Fibroblast of villous mesenchyme (primary cell): ENCODE results near the gene GYPE. TPM values are rescaled to one million over a fixed set of nuclear protein-coding genes. Genes with fewer than 3 reads are reported as not detected.
"Not testable (repeated sequence)": the region's sequence is repeated elsewhere in the genome, so short reads cannot be mapped to it uniquely, and the experiment has no call there.

Experiments
- DNase-seq: peaks from one replicate; pipeline ENCODE4 v3.0.0-alpha.2; 2010; ENCODE audit warnings: low read depth
- H3K4me3 ChIP-seq: 2 replicates; pipeline ENCODE4 v1.5.1; 2011; ENCODE audit warnings: low read depth, mild to moderate bottlenecking, low read length
- total RNA-seq: library from RNA; depleted of rRNA; stranded (reverse); fragments of >200 nt; gene quantifications from 2 replicates; pipeline ENCODE4 v1.2.3, GENCODE V29; 2012
- TF ChIP-seq, protein P1 (sequence below): IDR thresholded peaks from 2 replicates; pipeline ENCODE4 v1.5.1; 2012; ENCODE audit warnings: low read depth, mild to moderate bottlenecking, low read length; ENCODE audit not compliant: insufficient read depth

The GYPE gene
- total RNA-seq = 0.64 and 0.86 TPM in 2 replicates

- H3K4me3 ChIP-seq, DNase-seq: not testable (repeated sequence)
Observed at GRCh38 chr4:143905440-143905839, at the start of gene GYPE. Gene GYPE, minus strand, starts transcription at chr4:143905559. Its CDS starts 52 bp downstream, at chr4:143905507.

DNA sequence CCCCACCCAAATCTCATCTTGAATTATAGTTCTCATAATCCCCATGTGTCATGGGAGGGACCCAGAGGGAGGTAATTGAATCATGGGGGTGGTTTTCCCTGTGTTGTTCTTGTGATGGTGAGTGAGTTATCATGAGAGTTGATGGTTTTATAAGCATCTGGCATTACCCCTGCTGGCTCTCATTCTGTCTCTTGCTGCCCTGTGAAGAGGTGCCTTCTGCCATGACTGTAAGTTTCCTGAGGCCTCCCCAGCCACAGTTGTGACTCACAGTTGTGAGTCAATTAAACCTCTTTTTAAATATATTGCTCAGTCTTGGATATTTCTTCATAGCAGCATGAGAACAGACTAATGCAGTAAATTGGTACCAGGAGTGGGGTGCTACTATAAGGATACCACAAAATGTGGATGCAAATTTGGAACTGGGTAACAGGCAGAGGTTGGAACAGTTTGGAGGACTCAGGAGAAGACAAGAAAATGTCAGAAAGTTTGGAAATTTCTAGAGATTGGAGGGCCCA, 46.2 kb upstream of the GYPE start:
- DNase-seq, H3K4me3 ChIP-seq: not testable (repeated sequence)

DNA sequence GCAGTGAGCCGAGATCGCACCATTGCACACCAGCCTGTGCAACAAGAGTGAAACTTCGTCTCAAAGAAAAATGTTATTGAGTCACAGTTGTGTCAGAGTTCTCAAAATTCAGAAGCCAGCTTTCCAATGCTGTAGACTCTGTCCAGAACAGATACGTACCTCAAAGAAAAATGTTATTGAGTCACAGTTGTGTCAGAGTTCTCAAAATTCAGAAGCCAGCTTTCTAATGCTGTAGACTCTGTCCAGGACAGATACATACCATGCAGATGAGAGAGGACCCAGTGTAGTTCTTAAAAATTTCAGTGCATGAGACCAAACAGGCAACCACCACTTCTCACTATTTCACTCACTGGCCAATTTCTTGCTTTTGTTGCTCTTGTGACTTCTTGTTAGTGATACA, 45.6 kb upstream of the GYPE start:
- DNase-seq, H3K4me3 ChIP-seq: not testable (repeated sequence)

DNA sequence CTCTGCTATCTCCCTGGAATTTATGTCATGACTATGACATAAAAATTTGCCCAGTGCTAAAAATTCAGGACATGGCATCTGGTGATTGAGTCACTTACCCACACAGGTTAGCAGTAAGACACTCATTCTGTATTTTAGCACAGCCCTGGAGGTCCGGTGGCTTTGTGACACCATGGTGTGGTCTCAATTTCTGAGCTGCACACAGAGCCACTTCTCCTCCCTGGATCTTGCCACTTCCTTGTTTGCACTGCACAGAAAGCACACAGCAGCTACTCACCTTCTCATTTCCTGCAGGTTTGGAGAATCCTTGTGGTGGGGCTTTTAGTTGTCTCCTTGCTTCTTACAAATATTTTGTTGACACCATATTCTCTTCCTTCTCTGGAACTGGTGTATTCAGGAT, 44.8 kb upstream of the GYPE start:
- DNase-seq = not testable (repeated sequence)

GRCh38 chr4:143947493-143947892, 42.1 kb upstream of the GYPE start:
- DNase-seq, H3K4me3 ChIP-seq: not testable (repeated sequence)

More for the DNA sequence above, 44.8 kb upstream of the GYPE start:
- H3K4me3 ChIP-seq = not testable (repeated sequence)

DNA sequence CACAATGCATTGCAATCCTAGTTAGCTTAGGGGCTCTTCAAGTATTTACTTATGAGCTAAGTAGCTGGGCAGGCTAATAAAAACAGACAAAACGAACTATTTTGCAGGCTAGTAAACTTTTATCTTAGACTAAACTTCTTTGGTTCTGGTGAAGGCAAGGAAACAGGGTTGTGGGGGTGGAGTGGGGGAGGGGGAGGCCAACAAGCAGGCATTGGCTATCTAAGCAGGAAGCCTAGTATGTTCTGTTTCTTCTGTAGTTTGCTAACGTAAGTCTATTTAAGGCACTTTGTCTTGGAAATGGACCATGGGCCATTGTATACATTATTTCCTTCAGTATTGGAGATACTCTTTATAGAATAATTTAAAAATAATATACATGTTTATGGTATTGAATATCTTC, 35.3 kb upstream of the GYPE start:
- DNase-seq, H3K4me3 ChIP-seq: not testable (repeated sequence)

- no peak overlapping the region for H3K4me3 ChIP-seq
- TF ChIP-seq, protein P1, sequence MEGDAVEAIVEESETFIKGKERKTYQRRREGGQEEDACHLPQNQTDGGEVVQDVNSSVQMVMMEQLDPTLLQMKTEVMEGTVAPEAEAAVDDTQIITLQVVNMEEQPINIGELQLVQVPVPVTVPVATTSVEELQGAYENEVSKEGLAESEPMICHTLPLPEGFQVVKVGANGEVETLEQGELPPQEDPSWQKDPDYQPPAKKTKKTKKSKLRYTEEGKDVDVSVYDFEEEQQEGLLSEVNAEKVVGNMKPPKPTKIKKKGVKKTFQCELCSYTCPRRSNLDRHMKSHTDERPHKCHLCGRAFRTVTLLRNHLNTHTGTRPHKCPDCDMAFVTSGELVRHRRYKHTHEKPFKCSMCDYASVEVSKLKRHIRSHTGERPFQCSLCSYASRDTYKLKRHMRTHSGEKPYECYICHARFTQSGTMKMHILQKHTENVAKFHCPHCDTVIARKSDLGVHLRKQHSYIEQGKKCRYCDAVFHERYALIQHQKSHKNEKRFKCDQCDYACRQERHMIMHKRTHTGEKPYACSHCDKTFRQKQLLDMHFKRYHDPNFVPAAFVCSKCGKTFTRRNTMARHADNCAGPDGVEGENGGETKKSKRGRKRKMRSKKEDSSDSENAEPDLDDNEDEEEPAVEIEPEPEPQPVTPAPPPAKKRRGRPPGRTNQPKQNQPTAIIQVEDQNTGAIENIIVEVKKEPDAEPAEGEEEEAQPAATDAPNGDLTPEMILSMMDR = no peak
- no peak for DNase-seq
Observed at GRCh38 chr4:143939528-143939927, 34.2 kb upstream of the GYPE start.

GRCh38 chr4:143938890-143939289, 33.5 kb upstream of the GYPE start:
- not testable (repeated sequence) for DNase-seq, H3K4me3 ChIP-seq

GRCh38 chr4:143921181-143921580, 15.8 kb upstream of the GYPE start:
- H3K4me3 ChIP-seq = no peak overlapping the region
- no peak for DNase-seq
- TF ChIP-seq, protein P1 = no peak

- H3K4me3 ChIP-seq, DNase-seq: not testable (repeated sequence)
Observed at GRCh38 chr4:143916485-143916884, 11.1 kb upstream of the GYPE start.

GRCh38 chr4:143912478-143912877, 7.1 kb upstream of the GYPE start:
- H3K4me3 ChIP-seq, DNase-seq: not testable (repeated sequence)

DNA sequence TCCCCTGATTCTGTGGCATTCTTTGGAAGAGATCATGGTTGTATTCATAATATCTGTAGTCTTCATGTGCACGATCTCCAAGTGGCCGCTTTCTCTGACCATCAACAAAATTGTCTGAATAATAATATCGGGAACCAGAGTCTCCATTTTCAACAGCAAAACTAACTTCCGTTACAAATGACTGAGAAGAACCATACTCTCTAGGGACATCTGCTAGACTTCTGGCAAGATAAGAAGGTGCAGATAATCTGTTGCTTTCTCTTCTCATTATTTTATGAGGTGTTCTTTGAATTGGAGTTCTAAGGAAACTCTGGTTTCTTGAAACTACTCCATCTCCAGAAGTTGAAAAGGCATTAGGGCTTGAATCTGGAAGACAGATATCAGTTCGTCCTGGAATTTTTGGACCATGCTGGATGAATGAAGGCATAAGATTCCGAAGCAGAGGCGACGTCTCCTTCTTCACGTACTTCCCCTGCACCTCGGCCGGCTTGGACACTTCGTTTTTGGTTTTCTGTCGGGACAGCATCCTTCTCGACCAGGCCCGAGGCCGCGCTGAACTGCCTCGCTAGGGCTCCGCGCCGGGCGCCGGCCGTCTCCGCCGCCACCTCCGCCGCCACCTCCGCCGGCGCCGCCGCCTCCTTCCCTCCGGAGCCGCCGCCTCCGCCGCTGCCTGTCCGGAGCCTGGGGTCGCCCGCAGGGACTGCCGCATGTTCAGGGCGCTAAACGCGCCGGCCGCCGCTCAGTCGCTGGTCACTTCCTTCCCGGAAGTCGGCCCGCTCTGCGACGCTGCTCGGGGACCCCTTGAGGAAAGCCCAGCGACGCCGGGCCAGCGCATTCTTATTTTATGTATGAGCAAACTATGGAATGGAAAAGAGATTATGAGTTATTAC, 6.4 kb upstream of the GYPE start:
- peak overlapping the region; percentile 44 for H3K4me3 ChIP-seq
- peak; percentile 7 for DNase-seq

GRCh38 chr4:143910906-143911305, 5.5 kb upstream of the GYPE start:
- not testable (repeated sequence) for H3K4me3 ChIP-seq, DNase-seq
